Smooth muscle cell of the pulmonary artery (primary cell): Measurements from ENCODE around the gene SDHD. TPM values are rescaled to one million over a fixed set of nuclear protein-coding genes. Genes with fewer than 3 reads are reported as not detected.

Experiments
- total RNA-seq: library from RNA; depleted of rRNA; stranded (reverse); fragments of >200 nt; gene quantifications from 2 replicates; pipeline ENCODE4 v1.2.3, GENCODE V29; 2014

The SDHD gene
- 158 and 181 TPM in 2 replicates for total RNA-seq

DNA sequence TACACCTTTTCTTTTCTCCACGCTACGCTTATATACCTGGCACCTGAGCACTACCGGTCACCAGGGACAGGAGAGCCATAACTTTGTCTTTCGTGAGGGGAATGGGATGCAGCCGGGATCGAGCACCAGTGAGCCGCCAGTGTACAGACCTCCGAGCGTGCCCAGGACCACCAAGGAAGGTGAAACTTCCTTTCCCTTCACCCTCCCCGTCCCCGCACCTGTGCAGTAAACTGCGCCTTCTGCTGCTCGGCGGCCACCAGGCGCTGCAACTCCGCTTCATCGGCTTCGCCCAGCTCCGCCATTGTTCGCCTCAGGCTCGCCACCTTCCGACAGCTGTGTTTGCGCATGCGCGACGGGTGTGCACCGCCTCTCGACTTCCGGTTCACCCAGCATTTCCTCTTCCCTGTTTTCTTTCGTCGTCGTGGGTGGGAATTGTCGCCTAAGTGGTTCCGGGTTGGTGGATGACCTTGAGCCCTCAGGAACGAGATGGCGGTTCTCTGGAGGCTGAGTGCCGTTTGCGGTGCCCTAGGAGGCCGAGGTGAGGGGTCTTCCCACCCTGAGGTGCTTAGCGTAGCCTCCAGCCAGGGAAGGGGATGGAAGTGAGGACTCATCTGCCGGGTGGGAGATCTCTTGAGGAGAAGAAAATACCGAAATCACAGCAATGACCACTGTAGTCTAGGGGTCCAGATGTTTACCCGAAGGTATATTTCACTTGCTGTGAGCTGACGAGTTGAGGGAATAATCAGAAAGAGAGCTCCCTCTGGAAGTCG lies at the start of gene SDHD, which contains the start of gene TIMM8B:
Gene SDHD (plus strand): TSS at position 452 of the 770 bp plus-strand sequence. CDS start 35 bp downstream, at position 487.
Gene TIMM8B (minus strand): TSS at position 335 of the 770 bp plus-strand sequence. CDS start 33 bp downstream, at position 302.

DNA sequence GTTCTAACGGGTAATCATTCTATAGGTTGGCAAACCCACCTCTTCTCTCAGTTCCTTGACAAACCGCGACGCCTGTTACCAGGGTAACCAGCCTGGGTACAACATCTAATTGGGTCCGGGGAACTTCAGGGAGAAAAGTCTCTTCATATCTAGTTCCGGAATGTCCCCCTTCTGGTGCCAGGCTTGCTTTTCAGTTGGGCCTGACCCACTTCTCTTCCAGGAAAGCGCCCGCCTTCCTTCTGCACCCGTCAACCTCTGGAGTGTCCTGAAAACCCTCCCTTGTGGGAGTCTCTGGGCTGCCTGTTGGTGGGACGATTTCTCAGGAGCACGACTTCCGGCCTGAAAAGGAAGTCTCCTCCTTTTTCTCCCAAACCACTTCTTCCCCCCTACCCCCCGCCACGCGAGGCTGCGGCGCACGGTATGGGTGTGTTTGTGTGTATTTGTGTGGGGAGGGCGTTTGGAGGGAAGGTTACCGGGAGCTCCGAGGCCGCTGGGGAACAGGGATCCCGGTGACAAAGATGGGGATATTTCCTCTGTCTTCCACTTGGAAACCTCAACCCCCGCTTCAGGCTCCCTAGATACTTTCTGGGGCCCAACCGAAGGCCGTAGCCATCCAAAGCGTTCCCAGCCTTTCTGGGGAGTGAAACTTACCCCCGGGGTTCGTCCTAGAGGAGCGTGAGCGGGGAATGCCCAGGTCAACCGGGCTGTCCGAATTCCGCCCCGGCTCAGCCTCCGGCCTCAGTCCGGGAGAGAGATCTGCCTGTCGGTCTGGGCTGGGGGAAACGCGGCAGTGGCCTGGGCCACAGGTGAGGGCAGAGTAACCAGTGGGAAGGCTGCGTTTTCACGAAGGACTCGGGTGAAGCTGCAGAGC lies 12.5 kb upstream of the SDHD start, which contains the start of the genes NKAPD1 and PIH1D2:
Gene NKAPD1 (plus strand): TSS at position 359 of the 871 bp plus-strand sequence. CDS start 1,276 bp downstream, outside the sequence.
Gene PIH1D2 (minus strand): TSS at position 77 of the 871 bp plus-strand sequence. CDS start 843 bp downstream, outside the sequence.

Other genes with a start within 250 kb of the SDHD start
- gene ALG9, start 215.3 kb upstream of the SDHD start, total RNA-seq, result 37.7 and 38.3 TPM in 2 replicates
- 1.9 and 3.2 TPM in 2 replicates for gene FDXACB1, start 207.7 kb upstream of the SDHD start, total RNA-seq
- gene CFAP68, start 207.3 kb upstream of the SDHD start, total RNA-seq, result 10.1 and 11.6 TPM in 2 replicates
- 34.2 and 73.0 TPM in 2 replicates for gene CRYAB, start 175.1 kb upstream of the SDHD start, total RNA-seq
- 0.79 and 1.4 TPM in 2 replicates for gene HSPB2, start 174.1 kb upstream of the SDHD start, total RNA-seq
- 0.23 and 0.72 TPM in 2 replicates for gene C11orf52, start 168.0 kb upstream of the SDHD start, total RNA-seq
- gene DIXDC1, start 149.5 kb upstream of the SDHD start, total RNA-seq, result 22.3 and 31.8 TPM in 2 replicates
- 30.8 and 31.0 TPM in 2 replicates for gene DLAT, start 61.5 kb upstream of the SDHD start, total RNA-seq
- 0.66 and 2.4 TPM in 2 replicates for gene PIH1D2, start 12.9 kb upstream of the SDHD start, total RNA-seq
- gene NKAPD1, start 12.6 kb upstream of the SDHD start, total RNA-seq, result 16.1 and 19.4 TPM in 2 replicates
- gene TIMM8B, start 117 bp upstream of the SDHD start, total RNA-seq, result 27.2 and 32.2 TPM in 2 replicates
- 0.07 and 0.23 TPM in 2 replicates for gene IL18, start 77.2 kb downstream of the SDHD start, total RNA-seq
- 0.20 TPM in 1 of 2 replicates, not detected in the other for gene TEX12, start 80.5 kb downstream of the SDHD start, total RNA-seq
- 1.4 and 1.6 TPM in 2 replicates for gene BCO2, start 88.6 kb downstream of the SDHD start, total RNA-seq
- 30.6 and 33.0 TPM in 2 replicates for gene PTS, start 139.6 kb downstream of the SDHD start, total RNA-seq
- not detected in 2 replicates for gene PLET1, start 174.0 kb downstream of the SDHD start, total RNA-seq